OCI-LY7 (cell line): ENCODE results near the gene C20orf96.

Experiments used
- CTCF ChIP-seq: fragments of 200-600 bp; sonication (generic); conservative IDR thresholded peaks from 2 replicates; pipeline ENCODE4 v1.5.1; 2014; ENCODE audit warnings: mild to moderate bottlenecking, antibody characterized with exemption, low read length, moderate library complexity, mixed read lengths
- EZH2phosphoT487 ChIP-seq: fragments of 200-600 bp; sonication (generic); IDR thresholded peaks from 2 replicates; pipeline ENCODE4 v1.6.1; 2018; ENCODE audit warnings: low read depth, borderline replicate concordance, mild to moderate bottlenecking, mixed run types, antibody characterized with exemption, low read length, moderate library complexity, mixed read lengths

- TF ChIP-seq CTCF (no peak), EZH2phosphoT487 (no peak)
Measured at GRCh38 chr20:284172-284571, 6.4 kb downstream of the C20orf96 start.
